H9 (cell line): ENCODE data around the gene ITSN2. TPM values are rescaled to one million over a fixed set of nuclear protein-coding genes. Genes with fewer than 3 reads are reported as not detected.

Source experiments
- DNase-seq: peaks from one replicate; pipeline ENCODE4 v3.0.0-alpha.2; 2017
- H2AFZ ChIP-seq: one replicate; pipeline ENCODE4 v1.6.1; 2013; ENCODE audit warnings: mild to moderate bottlenecking, low read length, control low read depth, moderate library complexity
- H2AK5ac ChIP-seq: 2 replicates; pipeline ENCODE4 v1.6.1; 2013; ENCODE audit warnings: low read length, control low read depth, mixed read lengths; ENCODE audit not compliant: insufficient read length
- H2BK120ac ChIP-seq: one replicate; pipeline ENCODE4 v1.6.1; 2013; ENCODE audit warnings: low read depth, mild to moderate bottlenecking, low read length, control low read depth, inconsistent platforms; ENCODE audit not compliant: poor library complexity, severe bottlenecking
- H2BK12ac ChIP-seq: 2 replicates; pipeline ENCODE4 v1.6.1; 2013; ENCODE audit warnings: low read length, control low read depth, mixed read lengths, low read depth; ENCODE audit not compliant: insufficient read length
- H2BK15ac ChIP-seq: 2 replicates; pipeline ENCODE4 v1.6.1; 2013; ENCODE audit warnings: low read depth, low read length, control low read depth
- H2BK20ac ChIP-seq: one replicate; pipeline ENCODE4 v1.6.1; 2013; ENCODE audit warnings: low read depth, mild to moderate bottlenecking, low read length, control low read depth, inconsistent platforms; ENCODE audit not compliant: poor library complexity, severe bottlenecking
- H2BK5ac ChIP-seq: 2 replicates; pipeline ENCODE4 v1.6.1; 2013; ENCODE audit warnings: low read length, control low read depth, mixed read lengths; ENCODE audit not compliant: insufficient read length
- H3K14ac ChIP-seq: 2 replicates; pipeline ENCODE4 v1.6.1; 2013; ENCODE audit warnings: low read length, control low read depth; ENCODE audit not compliant: insufficient read depth
- H3K18ac ChIP-seq: 2 replicates; pipeline ENCODE4 v1.6.1; 2013; ENCODE audit warnings: low read depth, mild to moderate bottlenecking, mixed read lengths, low read length, control low read depth; ENCODE audit not compliant: insufficient read length
- H3K23ac ChIP-seq: 2 replicates; pipeline ENCODE4 v1.6.1; 2013; ENCODE audit warnings: low read length, control low read depth, mixed read lengths, low read depth; ENCODE audit not compliant: insufficient read length
- H3K23me2 ChIP-seq: 2 replicates; pipeline ENCODE4 v1.6.1; 2013; ENCODE audit warnings: low read depth, mild to moderate bottlenecking, mixed read lengths, low read length, control low read depth; ENCODE audit not compliant: insufficient read length, poor library complexity, severe bottlenecking
- H3K27ac ChIP-seq: 2 replicates; pipeline ENCODE4 v1.5.1; 2013; ENCODE audit warnings: low read length, control low read depth, mixed read lengths, low read depth; ENCODE audit not compliant: insufficient read length
- H3K27me3 ChIP-seq: 2 replicates; pipeline ENCODE4 v1.6.1; 2013; ENCODE audit warnings: low read length, control low read depth, inconsistent platforms; ENCODE audit not compliant: insufficient read depth
- H3K4ac ChIP-seq: 2 replicates; pipeline ENCODE4 v1.6.1; 2013; ENCODE audit warnings: low read depth, mild to moderate bottlenecking, control low read depth, inconsistent platforms, low read length, moderate library complexity
- H3K4me1 ChIP-seq: 2 replicates; pipeline ENCODE4 v1.6.1; 2013; ENCODE audit warnings: low read length, control low read depth, inconsistent platforms; ENCODE audit not compliant: insufficient read depth
- H3K4me2 ChIP-seq: 2 replicates; pipeline ENCODE4 v1.6.1; 2013; ENCODE audit warnings: low read length, control low read depth, mixed read lengths; ENCODE audit not compliant: insufficient read length, insufficient read depth
- H3K56ac ChIP-seq: 2 replicates; pipeline ENCODE4 v1.6.1; 2013; ENCODE audit warnings: low read depth, mild to moderate bottlenecking, mixed read lengths, low read length, control low read depth; ENCODE audit not compliant: insufficient read length
- H3K79me1 ChIP-seq: 2 replicates; pipeline ENCODE4 v1.6.1; 2013; ENCODE audit warnings: low read depth, mild to moderate bottlenecking, moderate library complexity, low read length, control low read depth, inconsistent platforms; ENCODE audit not compliant: insufficient read depth, poor library complexity, severe bottlenecking
- H3K79me2 ChIP-seq: 2 replicates; pipeline ENCODE4 v1.6.1; 2013; ENCODE audit warnings: low read length, control low read depth, inconsistent platforms; ENCODE audit not compliant: insufficient read depth
- H3K9ac ChIP-seq: 2 replicates; pipeline ENCODE4 v1.6.1; 2013; ENCODE audit warnings: low read length, control low read depth, mixed read lengths; ENCODE audit not compliant: insufficient read length; ENCODE audit errors: extremely low read depth
- H3K9me3 ChIP-seq: one replicate; pipeline ENCODE4 v1.6.1; 2013; ENCODE audit warnings: low read depth, low read length, inconsistent platforms; ENCODE audit not compliant: control insufficient read depth
- H3T11ph ChIP-seq: one replicate; pipeline ENCODE4 v1.6.1; 2013; ENCODE audit warnings: mild to moderate bottlenecking, low read length, control low read depth, inconsistent platforms
- H4K20me1 ChIP-seq: one replicate; pipeline ENCODE4 v1.6.1; 2013; ENCODE audit not compliant: control insufficient read depth, insufficient read length, insufficient read depth
- H4K5ac ChIP-seq: 2 replicates; pipeline ENCODE4 v1.6.1; 2013; ENCODE audit warnings: low read depth, mild to moderate bottlenecking, mixed read lengths, low read length, control low read depth; ENCODE audit not compliant: insufficient read length
- H4K8ac ChIP-seq: replicated peaks from 2 replicates; pipeline ENCODE4 v1.6.1; 2013; ENCODE audit warnings: low read length, control low read depth, mixed read lengths, low read depth; ENCODE audit not compliant: insufficient read length
- H4K91ac ChIP-seq: 2 replicates; pipeline ENCODE4 v1.6.1; 2013; ENCODE audit warnings: low read depth, mild to moderate bottlenecking, moderate library complexity, mixed read lengths, low read length, control low read depth; ENCODE audit not compliant: insufficient read length
- H3K27ac Mint-ChIP-seq, 3 experiments: 2 replicates in 2 of 3; 3 replicates in 1 of 3; pipeline ENCODE4 v1.8.0; 2020 to 2021; ENCODE audit warnings: mixed read lengths in 3 of 3, mild to moderate bottlenecking in 1 of 3, moderate library complexity in 1 of 3
- H3K27me3 Mint-ChIP-seq: 2 replicates; pipeline ENCODE4 v1.8.0; 2021; ENCODE audit warnings: low read depth, mild to moderate bottlenecking, moderate library complexity, mixed read lengths
- H3K36me3 Mint-ChIP-seq, 3 experiments: 2 replicates in 2 of 3; 3 replicates in 1 of 3; pipeline ENCODE4 v1.8.0; 2020 to 2021; ENCODE audit warnings: low read depth in 3 of 3, mixed read lengths in 3 of 3; ENCODE audit not compliant: insufficient read depth in 1 of 3
- H3K4me1 Mint-ChIP-seq, 2 experiments: 2 replicates each; pipeline ENCODE4 v1.8.0; 2020; ENCODE audit warnings: mixed read lengths in 2 of 2
- H3K4me3 Mint-ChIP-seq, 2 experiments: 2 replicates in 1 of 2; 3 replicates in 1 of 2; pipeline ENCODE4 v1.8.0; 2020 to 2021; ENCODE audit warnings: mild to moderate bottlenecking in 2 of 2, mixed read lengths in 2 of 2, moderate library complexity in 1 of 2
- H3K9me3 Mint-ChIP-seq, 2 experiments: 2 replicates in 1 of 2; 3 replicates in 1 of 2; pipeline ENCODE4 v1.8.0; 2020; ENCODE audit warnings: mild to moderate bottlenecking in 2 of 2, mixed read lengths in 2 of 2, moderate library complexity in 1 of 2
- WGBS: extraction: QIAGEN DNeasy Blood & Tissue Kit; methylation state at CpG from one replicate; pipeline ENCODE4 v1.1.7; 2013; ENCODE audit warnings: missing lambda C conversion rate, low lambda C conversion rate, mixed read lengths; ENCODE audit not compliant: insufficient read length; ENCODE audit errors: extremely low coverage; 5-methylcytosine and 5-hydroxymethylcytosine counted together
- total RNA-seq: library from RNA; stranded (reverse); gene quantifications from 2 replicates; pipeline ENCODE4 v1.2.1, GENCODE V29; 2021
- TF ChIP-seq, protein P1 (sequence below): fragments of 200-600 bp; sonication (generic); conservative IDR thresholded peaks from 3 replicates; pipeline ENCODE4 v1.8.0; 2021; ENCODE audit warnings: antibody characterized with exemption, mild to moderate bottlenecking

Gene ITSN2
- total RNA-seq, 1 experiment from 2014 or later: 17.0 TPM

DNA sequence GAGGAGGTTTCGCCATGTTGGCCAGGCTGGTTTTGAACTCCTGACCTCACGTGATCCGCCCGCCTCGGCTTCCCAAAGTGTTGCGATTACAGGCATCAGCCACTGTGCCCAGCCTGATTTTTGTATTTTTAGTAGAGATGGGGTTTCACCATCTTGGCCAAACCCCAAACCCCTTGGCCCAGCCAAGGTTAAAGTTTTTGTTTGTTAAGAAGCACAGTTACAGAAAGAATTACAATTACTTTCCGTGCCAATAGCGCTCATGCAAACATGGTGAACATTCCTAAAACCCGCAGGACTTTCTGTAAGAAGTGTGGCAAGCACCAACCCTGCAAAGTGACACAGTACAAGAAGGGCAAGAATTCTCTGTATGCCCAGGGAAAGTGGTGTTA is 26.1 kb downstream of the ITSN2 start:
- no peak overlapping the region for H3K18ac ChIP-seq
- no peaks in the 10 kb centered on the region for H3K27me3 ChIP-seq
- H2BK120ac ChIP-seq: no peak overlapping the region
- no peak overlapping the region for H3T11ph ChIP-seq
- H2BK12ac ChIP-seq: no peak overlapping the region
- Mint-ChIP-seq H3K4me1 (peaks cover 17 to 20% of the 10 kb centered on the region in 2 experiments), H3K27me3 (no peaks in the 10 kb centered on the region), H3K4me3 (no peak overlapping the region; a peak in 1 of 5 replicates), H3K36me3 (peaks cover 0 to 4% (median 0%) of the 10 kb centered on the region in 3 experiments; a peak in 1 of 7 replicates), H3K9me3 (no peaks in the 10 kb centered on the region), H3K27ac (no peak overlapping the region)
- H3K14ac ChIP-seq: no peak overlapping the region
- H4K5ac ChIP-seq: no peak overlapping the region
- no peak overlapping the region for H3K4me2 ChIP-seq
- H3K79me1 ChIP-seq: peaks cover 2% of the 10 kb centered on the region
- TF ChIP-seq, protein P1, sequence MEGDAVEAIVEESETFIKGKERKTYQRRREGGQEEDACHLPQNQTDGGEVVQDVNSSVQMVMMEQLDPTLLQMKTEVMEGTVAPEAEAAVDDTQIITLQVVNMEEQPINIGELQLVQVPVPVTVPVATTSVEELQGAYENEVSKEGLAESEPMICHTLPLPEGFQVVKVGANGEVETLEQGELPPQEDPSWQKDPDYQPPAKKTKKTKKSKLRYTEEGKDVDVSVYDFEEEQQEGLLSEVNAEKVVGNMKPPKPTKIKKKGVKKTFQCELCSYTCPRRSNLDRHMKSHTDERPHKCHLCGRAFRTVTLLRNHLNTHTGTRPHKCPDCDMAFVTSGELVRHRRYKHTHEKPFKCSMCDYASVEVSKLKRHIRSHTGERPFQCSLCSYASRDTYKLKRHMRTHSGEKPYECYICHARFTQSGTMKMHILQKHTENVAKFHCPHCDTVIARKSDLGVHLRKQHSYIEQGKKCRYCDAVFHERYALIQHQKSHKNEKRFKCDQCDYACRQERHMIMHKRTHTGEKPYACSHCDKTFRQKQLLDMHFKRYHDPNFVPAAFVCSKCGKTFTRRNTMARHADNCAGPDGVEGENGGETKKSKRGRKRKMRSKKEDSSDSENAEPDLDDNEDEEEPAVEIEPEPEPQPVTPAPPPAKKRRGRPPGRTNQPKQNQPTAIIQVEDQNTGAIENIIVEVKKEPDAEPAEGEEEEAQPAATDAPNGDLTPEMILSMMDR: no peak
- no peaks in the 10 kb centered on the region for H3K79me2 ChIP-seq
- no peak overlapping the region for H2AK5ac ChIP-seq
- no peak for DNase-seq
- H4K91ac ChIP-seq: no peak overlapping the region
- H3K23ac ChIP-seq: no peak overlapping the region
- H3K56ac ChIP-seq: no peak overlapping the region
- H3K4me1 ChIP-seq: no peaks in the 10 kb centered on the region; the same call in 1 of the 2 replicates
- no peaks in the 10 kb centered on the region for H4K20me1 ChIP-seq
- no CpG with 5 or more reads among the region's 9 CpGs for WGBS
- no peak overlapping the region for H3K4ac ChIP-seq
- H4K8ac ChIP-seq: no peak overlapping the region
- no peaks in the 10 kb centered on the region for H3K9me3 ChIP-seq
- no peak overlapping the region for H2BK15ac ChIP-seq
- H2BK5ac ChIP-seq: no peak overlapping the region
- no peak overlapping the region for H3K27ac ChIP-seq
- no peaks in the 10 kb centered on the region for H3K23me2 ChIP-seq
- H2BK20ac ChIP-seq: no peak overlapping the region
- H3K9ac ChIP-seq: no peak overlapping the region
- no peak overlapping the region for H2AFZ ChIP-seq
